GM10847 (cell line): ENCODE data around the gene OR2F1.

Experiments used
- POLR2A ChIP-seq: IDR thresholded peaks from 2 replicates; pipeline ENCODE4 v1.6.1; 2011; ENCODE audit not compliant: insufficient read length; ENCODE audit errors: extremely low read depth

The OR2F1 gene, protein sequence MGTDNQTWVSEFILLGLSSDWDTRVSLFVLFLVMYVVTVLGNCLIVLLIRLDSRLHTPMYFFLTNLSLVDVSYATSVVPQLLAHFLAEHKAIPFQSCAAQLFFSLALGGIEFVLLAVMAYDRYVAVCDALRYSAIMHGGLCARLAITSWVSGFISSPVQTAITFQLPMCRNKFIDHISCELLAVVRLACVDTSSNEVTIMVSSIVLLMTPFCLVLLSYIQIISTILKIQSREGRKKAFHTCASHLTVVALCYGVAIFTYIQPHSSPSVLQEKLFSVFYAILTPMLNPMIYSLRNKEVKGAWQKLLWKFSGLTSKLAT

GRCh38 chr7:143954544-143954943 is at the start of gene OR2F1:
Gene OR2F1, plus strand, starts transcription at chr7:143954844. Its CDS starts 5,127 bp downstream, at chr7:143959971.
- TF ChIP-seq POLR2A, result no peak

DNA sequence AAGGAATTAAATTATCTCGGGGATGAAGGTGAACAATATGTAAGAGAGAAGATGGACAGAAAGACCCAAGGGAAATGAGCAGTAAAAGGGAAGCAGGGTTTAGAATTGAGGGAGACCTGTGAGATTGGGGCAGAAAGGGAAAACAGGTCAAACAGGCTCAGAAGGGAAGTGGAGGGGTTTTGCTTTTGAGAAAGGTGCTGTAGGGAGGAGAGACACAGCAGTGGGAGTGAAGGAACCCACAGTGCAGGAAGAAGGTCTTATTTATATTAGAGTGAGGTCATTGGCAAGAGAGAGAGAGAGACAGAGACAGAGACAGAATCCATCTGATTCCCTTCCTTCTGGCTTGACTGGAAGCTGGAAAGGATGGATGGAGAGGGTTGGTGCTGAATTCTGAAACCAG is 49.1 kb upstream of the OR2F1 start:
- TF ChIP-seq POLR2A, result no peak

GRCh38 chr7:143906151-143906550 is 48.5 kb upstream of the OR2F1 start:
- no peak for TF ChIP-seq POLR2A

GRCh38 chr7:143906895-143907294 is 47.7 kb upstream of the OR2F1 start:
- no peak for TF ChIP-seq POLR2A

DNA sequence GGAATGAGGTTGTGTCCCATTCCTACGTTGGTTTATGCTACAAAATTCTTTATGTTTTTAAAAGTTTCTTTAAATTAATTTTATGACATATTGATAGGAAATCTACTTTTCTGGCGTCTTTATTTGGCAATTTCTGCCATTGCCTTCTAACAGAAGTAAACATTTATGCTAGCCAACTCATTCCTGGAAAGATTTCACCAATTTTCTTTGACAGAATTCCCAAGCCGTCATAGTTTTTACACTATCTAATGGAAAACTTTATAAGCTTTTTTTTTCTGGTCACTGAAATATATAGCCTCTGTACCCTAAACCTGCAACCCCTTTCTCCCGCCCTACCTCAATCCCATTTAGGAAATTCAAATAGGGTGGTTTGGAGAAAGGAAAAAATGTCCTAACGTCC is 46.5 kb upstream of the OR2F1 start:
- TF ChIP-seq POLR2A, result no peak

DNA sequence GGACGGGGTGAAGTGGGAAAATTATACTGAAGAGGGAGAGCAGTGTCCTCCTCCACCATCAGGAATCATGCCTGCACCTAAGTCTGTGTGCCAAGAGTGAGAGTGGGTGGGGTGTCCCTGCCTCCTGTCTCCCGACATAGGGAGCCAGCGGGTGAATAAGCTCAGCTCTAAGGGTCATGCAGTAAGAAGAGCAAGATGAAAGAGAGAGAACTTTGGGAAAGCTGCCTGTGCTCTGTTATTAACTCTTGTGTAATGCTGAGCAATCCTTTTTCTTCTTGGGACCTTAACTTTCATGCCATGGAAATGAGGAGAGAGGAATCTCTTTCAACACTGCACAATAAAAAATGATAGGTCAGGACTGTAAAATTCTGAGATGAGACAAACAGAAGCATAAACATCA is 44.8 kb upstream of the OR2F1 start:
- TF ChIP-seq POLR2A, result no peak

DNA sequence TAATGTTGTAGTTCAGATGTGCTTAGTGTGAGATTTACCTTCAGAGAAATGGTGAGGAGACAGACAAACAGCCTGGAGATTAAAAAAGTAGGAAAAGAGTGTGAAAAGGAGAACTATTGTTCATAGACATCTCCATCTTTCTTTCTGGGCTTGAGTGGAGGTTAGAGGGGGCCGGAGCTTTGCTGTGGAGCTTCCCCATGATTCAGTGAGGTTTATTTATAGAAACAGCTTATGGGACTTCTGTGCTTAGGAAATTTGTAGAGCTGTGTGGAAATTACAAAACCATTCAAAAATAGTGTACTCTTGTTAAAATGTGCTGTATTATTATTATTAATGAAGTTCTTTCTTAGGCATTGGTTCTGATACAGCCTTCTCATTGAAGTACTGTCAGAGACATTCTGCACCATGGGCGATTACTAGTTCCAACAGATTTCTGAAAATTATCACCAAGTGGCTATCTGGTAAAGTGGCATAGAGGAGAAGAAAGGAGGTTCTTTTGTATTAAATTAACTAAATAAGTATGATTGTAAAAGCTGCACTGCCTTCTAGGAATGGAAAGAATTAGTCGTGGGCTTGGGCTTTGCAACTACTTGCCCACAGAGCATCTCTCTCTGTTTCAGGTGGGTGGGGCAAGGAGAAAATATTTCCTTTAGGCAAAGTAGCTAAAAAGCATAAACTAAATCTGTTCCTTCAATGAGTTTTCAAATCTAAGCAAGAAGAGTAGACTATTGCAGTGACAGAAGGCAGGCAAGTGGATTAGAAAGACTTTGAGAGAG is 44.0 kb upstream of the OR2F1 start:
- no peak for TF ChIP-seq POLR2A

DNA sequence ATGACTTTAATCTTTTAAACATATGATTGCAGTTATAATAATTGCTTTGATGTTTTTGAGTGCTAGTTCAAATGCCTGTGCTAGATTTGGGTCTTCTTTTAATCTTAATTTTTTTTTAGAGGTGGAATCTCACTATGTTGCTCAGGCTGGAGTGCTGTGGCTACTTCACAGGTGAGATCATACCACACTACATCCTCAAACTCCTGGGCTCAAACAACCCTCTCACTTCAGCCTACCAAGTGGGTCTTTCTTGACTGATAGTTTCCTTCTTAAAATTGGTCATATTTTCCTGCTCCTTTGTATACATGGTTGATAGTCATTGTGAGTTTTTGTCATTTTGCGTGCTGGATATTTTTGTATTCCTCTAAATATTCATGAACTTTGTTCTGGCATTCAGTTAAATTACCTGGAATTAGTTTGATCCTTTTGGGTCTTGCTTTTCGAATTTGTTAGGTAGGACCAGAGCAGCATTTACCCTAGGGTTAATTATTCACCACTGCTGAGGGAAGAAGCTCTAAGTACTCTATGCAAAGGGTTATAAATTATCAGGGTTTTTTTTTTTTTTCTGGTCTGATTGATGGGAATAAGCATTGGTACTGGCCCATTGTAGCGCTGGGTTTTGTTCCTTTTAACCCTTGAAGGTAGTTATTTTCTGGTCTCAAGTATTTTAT is 40.6 kb upstream of the OR2F1 start:
- TF ChIP-seq POLR2A, result no peak

GRCh38 chr7:143914938-143915652 is 39.5 kb upstream of the OR2F1 start:
- TF ChIP-seq POLR2A, result no peak

- TF ChIP-seq POLR2A, result no peak
Observed at GRCh38 chr7:143924851-143925250, 29.8 kb upstream of the OR2F1 start.

- no peak for TF ChIP-seq POLR2A
Observed at GRCh38 chr7:143929224-143929920, 25.3 kb upstream of the OR2F1 start.

- TF ChIP-seq POLR2A, result no peak
Observed at GRCh38 chr7:143931739-143932138, 22.9 kb upstream of the OR2F1 start.

- no peak for TF ChIP-seq POLR2A
Observed at GRCh38 chr7:143934526-143935325, 19.9 kb upstream of the OR2F1 start, which contains the start of gene OR2F2. Gene OR2F2, plus strand, starts transcription at chr7:143935233. Its CDS starts 0 bp downstream, at chr7:143935233.
